Mammary epithelial cell (primary cell): Measurements from ENCODE around the gene LIFR.

Source experiments
- CTCF ChIP-seq, 2 donors: IDR thresholded peaks in 1 of 2; conservative IDR thresholded peaks in 1 of 2; 2 replicates each; pipeline ENCODE4 v1.5.1; 2011 to 2012; ENCODE audit warnings: inconsistent platforms in 2 of 2, low read length in 2 of 2, mild to moderate bottlenecking in 2 of 2, control low read depth in 1 of 2, low read depth in 1 of 2; ENCODE audit not compliant: insufficient read depth in 1 of 2; ENCODE audit errors: extremely low read depth in 1 of 2
- EZH2 ChIP-seq: IDR thresholded peaks from 2 replicates; pipeline ENCODE4 v1.6.1; 2012; ENCODE audit warnings: low read length, inconsistent platforms, borderline replicate concordance

- no peak for TF ChIP-seq CTCF (conservative IDR thresholded peaks at IDR 0.05 in 1 of 2, IDR thresholded peaks at IDR 0.05 in 1 of 2; ENCODE audit: extremely low read depth in 1 of 2, insufficient read depth in 1 of 2, low read depth in 1 of 2, low read length in 2 of 2)
- TF ChIP-seq EZH2, result no peak
These were observed 303 bp downstream of the LIFR start for GRCh38 chr5:38556088-38556598.
